NCI-H2029 (cell line): ENCODE data around the gene SNX27.

Source experiments
- DNase-seq: peaks from one replicate; lab custom pipeline; 2025; lab: John Stamatoyannopoulos, UW

SNX27 gene

GRCh38 chr1:151706464-151707415, 94.9 kb downstream of the SNX27 start:
- no peak for DNase-seq

- DNase-seq, result no peak
Observed at GRCh38 chr1:151707541-151708065, 95.8 kb downstream of the SNX27 start.

- DNase-seq, result no peak
Observed at GRCh38 chr1:151708891-151709290, 97.0 kb downstream of the SNX27 start.

GRCh38 chr1:151710187-151710840, 98.5 kb downstream of the SNX27 start:
- peak; percentile 46 for DNase-seq

GRCh38 chr1:151711044-151711800, 99.4 kb downstream of the SNX27 start:
- DNase-seq, result no peak

GRCh38 chr1:151711951-151712350, 100.1 kb downstream of the SNX27 start:
- no peak for DNase-seq

GRCh38 chr1:151713044-151713443, 101.2 kb downstream of the SNX27 start:
- no peak for DNase-seq

- DNase-seq, result no peak
Observed at GRCh38 chr1:151713874-151714273, 102.0 kb downstream of the SNX27 start.

- DNase-seq, result no peak
Observed at GRCh38 chr1:151714820-151715725, 103.2 kb downstream of the SNX27 start.

GRCh38 chr1:151715726-151716404, 104.0 kb downstream of the SNX27 start:
- DNase-seq, result no peak

GRCh38 chr1:151716405-151716762, 104.5 kb downstream of the SNX27 start:
- DNase-seq, result no peak

GRCh38 chr1:151716771-151717631, 105.2 kb downstream of the SNX27 start, which contains the start of gene CELF3:
Gene CELF3 (minus strand): TSS chr1:151716803. CDS start chr1:151716020, 783 bp downstream.
- peak; percentile 55 for DNase-seq

GRCh38 chr1:151718011-151718431, 106.2 kb downstream of the SNX27 start:
- no peak for DNase-seq

- no peak for DNase-seq
Observed at GRCh38 chr1:151718666-151719065, 106.8 kb downstream of the SNX27 start.

- DNase-seq, result no peak
Observed at GRCh38 chr1:151720125-151720524, 108.3 kb downstream of the SNX27 start.

- no peak for DNase-seq
Observed at GRCh38 chr1:151720554-151720953, 108.7 kb downstream of the SNX27 start.

GRCh38 chr1:151720974-151721787, 109.3 kb downstream of the SNX27 start, which contains the start of gene RIIAD1:
Gene RIIAD1 (plus strand): TSS chr1:151721522. CDS start chr1:151721537, 15 bp downstream.
- no peak for DNase-seq

GRCh38 chr1:151721788-151722510, 110.1 kb downstream of the SNX27 start:
- DNase-seq, result no peak
